ENCODE measurements around the gene TAAR6. TPM values are rescaled to one million over a fixed set of nuclear protein-coding genes. Genes with fewer than 3 reads are reported as not detected.

Gene TAAR6
- total RNA-seq, 1 donor from 2014 or later = not detected

DNA sequence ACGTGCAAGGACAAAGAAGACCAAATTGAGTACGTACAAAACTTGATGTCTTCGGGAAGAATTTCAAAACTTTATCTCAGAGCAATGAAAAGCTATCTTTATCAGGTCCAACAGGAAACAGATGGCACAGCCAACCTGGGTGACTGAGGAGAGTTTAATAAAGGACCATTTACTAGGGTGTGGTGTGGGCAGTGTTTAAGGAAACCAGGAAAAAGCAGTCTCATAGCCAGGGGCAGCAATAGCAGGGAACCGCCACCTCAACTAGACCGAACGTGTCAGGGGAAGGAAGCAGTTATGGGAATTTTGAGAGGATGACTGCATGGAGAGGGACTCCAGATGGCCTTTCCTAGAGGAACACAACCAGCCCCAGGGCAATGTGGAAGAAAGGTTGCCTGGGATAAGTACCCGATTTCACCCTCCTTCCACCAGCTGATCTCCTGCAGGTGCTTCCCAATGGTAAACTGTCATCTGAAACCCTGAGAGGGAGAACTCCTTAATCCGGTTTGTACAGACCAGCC lies 34.6 kb downstream of the TAAR6 start:
- no peak overlapping the region for H3K27ac Mint-ChIP-seq (ENCODE audit: unreplicated experiment)
- peaks cover 10% of the 10 kb centered on the region for H3K27me3 Mint-ChIP-seq (ENCODE audit: low read depth)
- no peaks in the 10 kb centered on the region for H3K4me1 Mint-ChIP-seq (ENCODE audit: low read depth)
- no peak for DNase-seq (ENCODE audit: low spot score)
- no peaks in the 10 kb centered on the region for H3K36me3 Mint-ChIP-seq (ENCODE audit: low read depth)
- no peaks in the 10 kb centered on the region for H3K9me3 Mint-ChIP-seq (ENCODE audit: low read depth)
- H3K4me3 Mint-ChIP-seq (ENCODE audit: unreplicated experiment) = no peak overlapping the region
- TF ChIP-seq, protein P1, sequence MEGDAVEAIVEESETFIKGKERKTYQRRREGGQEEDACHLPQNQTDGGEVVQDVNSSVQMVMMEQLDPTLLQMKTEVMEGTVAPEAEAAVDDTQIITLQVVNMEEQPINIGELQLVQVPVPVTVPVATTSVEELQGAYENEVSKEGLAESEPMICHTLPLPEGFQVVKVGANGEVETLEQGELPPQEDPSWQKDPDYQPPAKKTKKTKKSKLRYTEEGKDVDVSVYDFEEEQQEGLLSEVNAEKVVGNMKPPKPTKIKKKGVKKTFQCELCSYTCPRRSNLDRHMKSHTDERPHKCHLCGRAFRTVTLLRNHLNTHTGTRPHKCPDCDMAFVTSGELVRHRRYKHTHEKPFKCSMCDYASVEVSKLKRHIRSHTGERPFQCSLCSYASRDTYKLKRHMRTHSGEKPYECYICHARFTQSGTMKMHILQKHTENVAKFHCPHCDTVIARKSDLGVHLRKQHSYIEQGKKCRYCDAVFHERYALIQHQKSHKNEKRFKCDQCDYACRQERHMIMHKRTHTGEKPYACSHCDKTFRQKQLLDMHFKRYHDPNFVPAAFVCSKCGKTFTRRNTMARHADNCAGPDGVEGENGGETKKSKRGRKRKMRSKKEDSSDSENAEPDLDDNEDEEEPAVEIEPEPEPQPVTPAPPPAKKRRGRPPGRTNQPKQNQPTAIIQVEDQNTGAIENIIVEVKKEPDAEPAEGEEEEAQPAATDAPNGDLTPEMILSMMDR (IDR thresholded peaks at IDR 0.05) = no peak

DNA sequence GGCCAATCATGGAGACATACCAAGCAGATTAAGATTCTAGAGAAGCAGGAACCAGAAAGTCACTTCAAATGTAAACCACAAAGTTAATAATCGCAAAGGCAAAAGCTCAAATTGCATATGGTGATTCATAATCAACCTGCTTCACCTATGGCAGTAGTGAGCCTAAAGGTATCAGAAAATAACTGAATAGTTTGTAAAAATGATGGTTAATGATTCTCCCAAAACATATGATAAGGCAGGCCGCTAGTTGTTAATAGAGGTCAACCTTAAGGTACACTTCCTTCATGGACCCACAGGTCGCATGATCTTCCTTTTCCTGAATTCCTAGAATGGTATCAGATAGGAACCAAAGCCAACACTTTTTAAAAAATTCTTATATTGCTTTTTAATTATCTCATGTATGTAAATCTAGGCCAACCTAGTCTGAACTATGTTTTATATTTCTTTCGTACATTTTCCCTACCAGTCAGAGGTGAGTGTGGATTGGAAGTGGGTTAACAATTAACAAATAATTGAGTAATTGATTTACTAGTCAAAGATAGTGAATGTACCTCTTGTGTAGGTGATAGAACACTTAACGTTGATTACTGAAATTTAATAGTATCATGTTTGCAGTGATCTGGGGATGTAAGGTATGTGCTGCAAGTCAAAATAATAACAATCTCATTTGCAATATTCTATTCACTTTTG lies 37.6 kb downstream of the TAAR6 start:
- no peak for DNase-seq (ENCODE audit: low spot score)
- TF ChIP-seq, protein P1 (IDR thresholded peaks at IDR 0.05) = no peak
- Mint-ChIP-seq H3K27me3 (ENCODE audit: low read depth) (peaks cover 4% of the 10 kb centered on the region), H3K4me1 (ENCODE audit: low read depth) (no peaks in the 10 kb centered on the region), H3K4me3 (ENCODE audit: unreplicated experiment) (no peak overlapping the region), H3K27ac (ENCODE audit: unreplicated experiment) (no peak overlapping the region), H3K36me3 (ENCODE audit: low read depth) (no peaks in the 10 kb centered on the region), H3K9me3 (ENCODE audit: low read depth) (no peaks in the 10 kb centered on the region)

DNA sequence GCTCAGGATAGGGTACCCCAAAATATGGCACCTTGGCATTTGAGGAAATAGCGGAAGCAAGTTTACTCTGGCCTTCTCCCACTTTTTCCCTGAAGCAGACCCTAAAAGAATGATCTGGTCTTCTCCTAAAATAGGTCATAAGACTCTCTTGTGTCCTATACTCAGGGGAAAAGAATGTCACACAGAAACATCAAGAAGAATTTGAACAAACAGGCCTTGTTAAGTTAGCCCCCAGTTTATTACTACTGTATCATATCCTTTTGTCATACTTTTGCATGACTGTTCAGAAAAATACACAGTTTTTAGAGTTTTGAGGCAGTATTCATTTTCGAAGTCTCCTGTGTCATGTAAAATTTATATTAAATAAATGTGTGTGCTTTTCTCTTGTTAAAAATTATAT lies 41.5 kb downstream of the TAAR6 start:
- Mint-ChIP-seq H3K27me3 (ENCODE audit: low read depth) (no peaks in the 10 kb centered on the region), H3K4me1 (ENCODE audit: low read depth) (no peaks in the 10 kb centered on the region), H3K36me3 (ENCODE audit: low read depth) (no peaks in the 10 kb centered on the region), H3K9me3 (ENCODE audit: low read depth) (no peaks in the 10 kb centered on the region), H3K27ac (ENCODE audit: unreplicated experiment) (no peak overlapping the region), H3K4me3 (ENCODE audit: unreplicated experiment) (no peak overlapping the region)
- TF ChIP-seq, protein P1 (IDR thresholded peaks at IDR 0.05) = no peak
- no peak for DNase-seq (ENCODE audit: low spot score)

DNA sequence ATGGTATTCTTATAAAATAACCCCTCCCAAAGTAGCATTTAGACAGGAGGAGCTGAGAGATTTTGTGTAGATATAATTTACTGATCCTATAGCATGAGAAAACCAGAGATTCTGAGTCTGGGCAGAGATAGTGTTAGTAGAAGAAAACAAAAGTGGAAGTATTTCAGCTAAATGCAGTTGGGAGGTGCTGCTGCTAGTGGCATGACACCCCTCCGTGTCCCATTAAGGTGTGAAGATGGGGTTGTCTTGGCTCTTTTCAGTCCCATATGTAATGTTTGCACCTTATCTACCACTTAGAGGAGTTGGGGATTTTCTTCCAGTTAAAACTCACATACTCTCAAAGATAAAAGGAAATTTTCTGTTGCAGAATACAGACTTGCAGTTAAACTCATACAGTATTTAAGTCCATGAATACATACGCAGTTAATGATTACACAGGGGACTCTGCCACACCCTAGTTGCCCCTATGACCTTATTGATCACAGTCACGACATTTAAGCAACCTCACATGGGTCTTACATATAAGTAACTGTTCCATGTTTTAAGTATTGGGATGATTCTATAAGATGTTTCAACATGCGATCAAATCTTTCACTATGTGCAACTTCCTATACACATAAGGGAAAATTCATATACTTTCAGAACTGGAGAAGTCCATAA lies 42.5 kb downstream of the TAAR6 start:
- H3K9me3 Mint-ChIP-seq (ENCODE audit: low read depth) = no peaks in the 10 kb centered on the region
- no peaks in the 10 kb centered on the region for H3K4me1 Mint-ChIP-seq (ENCODE audit: low read depth)
- no peak for DNase-seq (ENCODE audit: low spot score)
- TF ChIP-seq, protein P1 (IDR thresholded peaks at IDR 0.05) = no peak
- H3K4me3 Mint-ChIP-seq (ENCODE audit: unreplicated experiment) = no peak overlapping the region
- H3K36me3 Mint-ChIP-seq (ENCODE audit: low read depth) = no peaks in the 10 kb centered on the region
- H3K27ac Mint-ChIP-seq (ENCODE audit: unreplicated experiment) = no peak overlapping the region
- H3K27me3 Mint-ChIP-seq (ENCODE audit: low read depth) = peaks cover 4% of the 10 kb centered on the region

DNA sequence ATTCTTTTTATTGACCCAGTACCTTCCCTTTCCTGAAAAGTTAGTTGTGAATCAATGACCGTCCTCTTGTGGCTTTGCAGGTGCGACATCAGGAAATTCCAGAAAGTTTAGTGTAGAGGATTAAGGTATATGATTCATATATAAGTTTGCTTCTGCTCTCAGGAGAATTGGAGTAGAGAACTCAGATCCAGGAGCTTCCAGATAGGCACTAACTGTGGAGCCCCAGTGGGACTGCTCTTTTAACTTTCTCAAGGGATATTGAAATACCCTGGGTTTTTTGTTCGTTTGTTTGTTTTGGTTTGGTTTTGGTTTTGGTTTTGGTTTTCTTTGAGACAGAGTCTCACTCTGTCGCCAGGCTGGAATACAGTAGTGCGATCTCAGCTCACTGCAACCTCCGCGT lies 44.4 kb downstream of the TAAR6 start:
- Mint-ChIP-seq H3K27ac (ENCODE audit: unreplicated experiment) (no peak overlapping the region), H3K27me3 (ENCODE audit: low read depth) (peaks cover 9% of the 10 kb centered on the region), H3K9me3 (ENCODE audit: low read depth) (no peaks in the 10 kb centered on the region), H3K36me3 (ENCODE audit: low read depth) (no peaks in the 10 kb centered on the region), H3K4me3 (ENCODE audit: unreplicated experiment) (no peak overlapping the region), H3K4me1 (ENCODE audit: low read depth) (no peaks in the 10 kb centered on the region)
- TF ChIP-seq, protein P1 (IDR thresholded peaks at IDR 0.05) = no peak
- no peak for DNase-seq (ENCODE audit: low spot score)

Measured in chondrocyte (in vitro differentiated cells).